AG04449 (cell line): Measurements from ENCODE around the gene MYO5C.

ENCODE experiments used
- CTCF ChIA-PET: fragments of 350-600 bp; formaldehyde crosslinking; extraction: SDS; loops from one replicate; lab custom pipeline; 2021; ENCODE audit warnings: antibody characterized with exemption; lab: Yijun Ruan, JAX
- POLR2A ChIA-PET: fragments of 400-600, 350-600 bp; formaldehyde crosslinking; extraction: SDS; loops from one replicate; lab custom pipeline; 2020; ENCODE audit warnings: antibody characterized with exemption, inconsistent platforms; lab: Yijun Ruan, JAX
- DNase-seq: peaks from one replicate; pipeline ENCODE4 v3.0.0-alpha.2; 2010; ENCODE audit warnings: low read depth, low spot score
- H3K4me3 ChIP-seq: 2 replicates; pipeline ENCODE4 v1.5.1; 2011; ENCODE audit warnings: low read depth, mild to moderate bottlenecking, control low read depth, low read length
- TF ChIP-seq, protein P1 (sequence below): IDR thresholded peaks from one replicate; pipeline ENCODE4 v1.5.1; 2011; ENCODE audit warnings: mild to moderate bottlenecking, moderate library complexity, low read length, control low read depth, inconsistent platforms; ENCODE audit not compliant: insufficient read depth; ENCODE audit errors: missing control alignments

MYO5C gene

DNA sequence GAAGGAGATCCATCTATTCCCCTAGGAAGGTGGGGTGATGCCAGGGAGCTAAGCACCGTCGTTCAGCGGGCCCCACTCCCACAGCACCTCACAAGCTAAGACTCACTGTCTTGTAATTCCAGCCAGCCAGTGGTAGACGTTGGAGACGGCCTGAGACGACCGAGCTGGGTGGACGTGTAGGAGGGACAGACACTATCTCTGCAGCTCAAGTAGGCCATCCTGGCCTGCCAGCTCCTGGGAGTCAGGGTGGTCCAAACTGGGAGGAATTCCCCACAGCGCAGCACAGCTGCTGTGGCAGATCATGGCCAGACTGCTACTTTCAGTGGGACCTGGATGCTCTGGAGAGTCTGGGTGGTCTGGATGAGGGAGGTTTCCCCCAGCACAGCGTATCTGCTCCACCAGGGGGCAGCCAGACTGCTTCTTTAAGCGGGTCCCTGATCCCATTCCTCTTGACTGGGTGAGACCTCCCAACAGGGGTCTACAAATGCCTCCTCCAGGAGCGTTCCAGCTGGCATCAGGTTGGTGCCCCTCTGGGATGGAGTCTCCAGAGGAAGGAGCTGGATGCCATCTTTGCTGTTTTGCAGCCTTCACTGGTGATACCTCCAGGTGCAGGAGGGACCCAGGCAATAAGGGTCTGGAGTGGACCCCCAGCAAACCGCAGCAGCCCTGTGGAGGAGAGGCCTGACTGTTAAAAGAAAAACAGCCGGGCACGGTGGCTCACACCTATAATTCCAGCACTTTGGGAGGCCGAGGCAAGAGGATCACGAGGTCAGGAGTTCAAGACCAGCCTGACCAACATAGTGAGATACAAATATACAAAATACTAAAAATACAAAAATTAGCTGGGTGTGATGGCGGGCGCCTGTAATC lies 132.0 kb downstream of the MYO5C start:
- ChIA-PET POLR2A (no interaction called here), CTCF (interaction anchor here (0.9 to 3.4 kb wide), 8 partner anchors 9 to 64 kb away, joined by 3 to 16 read pairs (median 4); no protein-coding TSS in a partner anchor)
- no peak for DNase-seq
- TF ChIP-seq, protein P1, sequence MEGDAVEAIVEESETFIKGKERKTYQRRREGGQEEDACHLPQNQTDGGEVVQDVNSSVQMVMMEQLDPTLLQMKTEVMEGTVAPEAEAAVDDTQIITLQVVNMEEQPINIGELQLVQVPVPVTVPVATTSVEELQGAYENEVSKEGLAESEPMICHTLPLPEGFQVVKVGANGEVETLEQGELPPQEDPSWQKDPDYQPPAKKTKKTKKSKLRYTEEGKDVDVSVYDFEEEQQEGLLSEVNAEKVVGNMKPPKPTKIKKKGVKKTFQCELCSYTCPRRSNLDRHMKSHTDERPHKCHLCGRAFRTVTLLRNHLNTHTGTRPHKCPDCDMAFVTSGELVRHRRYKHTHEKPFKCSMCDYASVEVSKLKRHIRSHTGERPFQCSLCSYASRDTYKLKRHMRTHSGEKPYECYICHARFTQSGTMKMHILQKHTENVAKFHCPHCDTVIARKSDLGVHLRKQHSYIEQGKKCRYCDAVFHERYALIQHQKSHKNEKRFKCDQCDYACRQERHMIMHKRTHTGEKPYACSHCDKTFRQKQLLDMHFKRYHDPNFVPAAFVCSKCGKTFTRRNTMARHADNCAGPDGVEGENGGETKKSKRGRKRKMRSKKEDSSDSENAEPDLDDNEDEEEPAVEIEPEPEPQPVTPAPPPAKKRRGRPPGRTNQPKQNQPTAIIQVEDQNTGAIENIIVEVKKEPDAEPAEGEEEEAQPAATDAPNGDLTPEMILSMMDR = no peak
- no peak overlapping the region for H3K4me3 ChIP-seq

DNA sequence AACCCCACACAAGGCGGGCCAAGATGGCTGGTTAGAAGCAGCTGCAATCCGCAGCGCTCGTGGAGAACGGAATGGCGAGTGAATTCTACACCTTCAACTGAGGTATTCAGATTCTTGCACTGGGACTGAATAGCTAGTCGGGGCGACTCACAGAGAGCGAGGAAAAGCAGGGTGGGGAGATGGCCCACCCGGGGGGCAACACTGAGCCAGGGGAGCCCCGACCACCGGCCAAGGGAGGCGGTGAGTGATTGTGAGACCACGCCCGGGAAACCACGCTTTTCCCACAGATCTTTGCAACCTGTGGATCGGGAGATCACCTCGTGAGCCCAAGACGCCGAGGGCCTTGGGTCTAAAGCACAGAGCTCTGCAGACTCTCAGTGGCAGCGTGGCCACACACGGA lies 132.7 kb downstream of the MYO5C start:
- DNase-seq = no peak
- no peak overlapping the region for H3K4me3 ChIP-seq
- ChIA-PET POLR2A (no interaction called here), CTCF (interaction anchor here (0.9 to 2.9 kb wide), 7 partner anchors 8 to 65 kb away, joined by 3 to 15 read pairs (median 3); no protein-coding TSS in a partner anchor)
- TF ChIP-seq, protein P1 = no peak

DNA sequence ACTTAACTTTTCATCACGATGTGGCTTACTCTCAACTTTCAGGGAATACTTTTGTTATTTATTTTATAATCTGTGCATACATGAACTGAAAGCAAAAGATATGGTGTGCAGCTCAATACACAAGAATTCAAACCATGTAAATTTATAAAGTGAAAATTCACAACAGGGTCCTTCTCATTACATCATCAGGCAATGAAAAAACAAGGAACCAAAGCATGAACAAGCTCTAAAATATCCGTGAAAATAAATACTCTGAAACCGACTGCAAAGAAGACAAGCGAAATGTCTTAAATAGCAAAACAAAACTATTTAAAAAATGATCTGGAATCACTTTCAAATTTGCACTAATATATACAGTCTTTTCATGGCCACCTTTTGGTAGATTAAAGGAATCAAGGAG lies 133.3 kb downstream of the MYO5C start:
- TF ChIP-seq, protein P1 = no peak
- peak; percentile 51 for DNase-seq
- POLR2A ChIA-PET = no interaction called here
- CTCF ChIA-PET = interaction anchor here (1.0 to 2.7 kb wide), 5 partner anchors 9 to 84 kb away, joined by 3 to 15 read pairs (median 5); no protein-coding TSS in a partner anchor
- no peak overlapping the region for H3K4me3 ChIP-seq

DNA sequence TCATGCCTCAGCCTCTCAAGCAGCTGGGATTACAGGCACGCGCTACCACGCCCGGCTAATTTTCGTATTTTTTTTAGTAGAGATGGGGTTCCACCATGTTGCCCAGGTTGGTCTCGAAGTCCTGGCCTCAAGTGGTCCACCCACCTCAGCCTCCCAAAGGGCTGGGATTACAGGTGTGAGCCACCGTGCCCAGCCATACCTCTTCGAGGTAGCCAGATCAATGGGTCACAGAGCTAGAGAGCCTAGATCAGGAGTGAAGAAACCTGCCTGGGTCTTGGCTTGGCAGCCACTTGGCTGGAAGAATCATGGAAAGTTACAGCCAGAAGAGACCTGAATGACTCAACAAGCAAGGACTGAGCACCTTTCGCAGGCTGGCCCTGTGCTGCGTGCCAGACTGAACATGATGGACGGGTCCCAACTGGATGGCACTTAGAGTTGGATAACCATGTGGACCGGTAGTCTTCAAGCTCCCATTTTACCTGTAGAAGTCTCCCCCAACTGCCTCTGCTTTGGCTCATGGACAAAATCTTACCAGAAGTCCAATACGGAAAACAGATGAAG lies 134.1 kb downstream of the MYO5C start:
- ChIA-PET CTCF (interaction anchor here (1.0 to 2.7 kb wide), 6 partner anchors 9 to 83 kb away, joined by 3 to 15 read pairs (median 5); no protein-coding TSS in a partner anchor), POLR2A (no interaction called here)
- no peak for DNase-seq
- H3K4me3 ChIP-seq = no peak overlapping the region
- TF ChIP-seq, protein P1 = no peak

DNA sequence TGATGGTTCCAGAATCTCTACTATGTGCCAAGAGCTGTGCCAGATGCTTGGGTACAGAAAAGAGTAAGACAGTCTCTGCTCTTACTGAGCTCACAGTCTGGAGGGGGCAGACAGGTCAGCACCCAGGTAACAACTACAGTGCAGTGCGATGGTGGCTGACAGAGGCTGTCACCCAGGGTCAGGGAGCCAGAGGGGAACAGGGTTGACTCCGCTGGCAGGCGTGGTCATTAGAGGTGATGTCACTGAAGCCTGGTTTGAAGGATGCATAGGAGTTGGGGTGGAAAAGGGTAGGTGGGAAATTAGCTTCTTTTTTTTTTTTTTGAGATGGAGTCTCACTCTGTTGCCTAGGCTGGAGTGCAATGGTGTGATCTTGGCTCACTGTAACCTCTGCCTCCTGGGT lies 136.0 kb downstream of the MYO5C start:
- POLR2A ChIA-PET = no interaction called here
- H3K4me3 ChIP-seq = no peak overlapping the region
- TF ChIP-seq, protein P1 = no peak
- DNase-seq = no peak
- CTCF ChIA-PET = interaction anchor here (1.2 to 1.4 kb wide), 2 partner anchors 20 to 49 kb away, joined by 5 to 9 read pairs; no protein-coding TSS in a partner anchor
